NOMO-1 treated with DMSO at 0.1 percent for 48 hours (cell line): ENCODE results near the gene CR1.
A peak's percentile ranks its signal among the peaks of the same experiment; 100 is the strongest.
"Not testable (repeated sequence)": the region's sequence is repeated elsewhere in the genome, so short reads cannot be mapped to it uniquely, and the experiment has no call there.

Experiments used
- DNase-seq: peaks from one replicate; lab custom pipeline; 2025; ENCODE audit not compliant: unreplicated experiment; lab: John Stamatoyannopoulos, UW

CR1 gene

DNA sequence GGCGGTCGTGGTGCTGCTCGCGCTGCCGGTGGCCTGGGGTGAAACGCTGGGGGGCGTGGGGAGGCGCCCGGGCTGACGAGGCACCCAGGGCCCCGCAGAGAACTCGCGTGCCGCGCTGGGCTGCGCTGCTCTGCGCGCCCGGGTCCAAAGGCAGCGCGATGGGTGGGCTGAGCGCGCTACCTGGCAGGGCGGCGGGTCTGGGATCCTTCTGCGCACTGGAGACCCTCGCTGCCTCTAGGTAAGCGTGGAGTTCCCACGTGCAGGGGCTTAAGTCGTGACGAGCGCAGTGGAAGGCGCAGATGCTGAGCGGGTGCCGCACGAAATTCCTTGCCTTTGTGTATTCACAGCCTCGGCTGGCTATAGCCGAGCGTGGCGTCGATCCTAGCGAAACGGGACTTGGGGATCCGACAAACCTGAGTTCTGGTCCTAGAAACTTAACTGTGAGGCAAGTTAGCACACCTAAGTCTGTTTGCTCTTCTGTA is 173.6 kb downstream of the CR1 start:
- DNase-seq = no peak

DNA sequence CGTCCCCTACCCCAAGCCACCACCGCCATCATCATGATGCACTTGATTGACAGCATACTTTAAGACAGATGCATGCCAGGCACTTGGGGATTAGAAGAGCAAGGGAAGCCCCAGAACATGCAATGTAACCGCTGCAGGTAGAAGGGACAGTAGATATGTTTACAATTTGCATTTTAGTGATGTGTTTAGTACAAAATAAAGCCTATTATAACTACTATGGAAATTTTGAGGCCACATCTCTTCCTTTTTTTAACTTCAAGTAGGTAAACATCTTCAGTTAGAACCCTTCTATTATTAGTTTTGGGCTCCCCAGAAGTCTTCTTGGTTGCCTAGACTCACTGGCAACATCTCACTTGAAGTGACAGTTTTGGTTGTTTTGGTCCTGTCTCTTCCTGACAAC is 174.2 kb downstream of the CR1 start:
- no peak for DNase-seq

DNA sequence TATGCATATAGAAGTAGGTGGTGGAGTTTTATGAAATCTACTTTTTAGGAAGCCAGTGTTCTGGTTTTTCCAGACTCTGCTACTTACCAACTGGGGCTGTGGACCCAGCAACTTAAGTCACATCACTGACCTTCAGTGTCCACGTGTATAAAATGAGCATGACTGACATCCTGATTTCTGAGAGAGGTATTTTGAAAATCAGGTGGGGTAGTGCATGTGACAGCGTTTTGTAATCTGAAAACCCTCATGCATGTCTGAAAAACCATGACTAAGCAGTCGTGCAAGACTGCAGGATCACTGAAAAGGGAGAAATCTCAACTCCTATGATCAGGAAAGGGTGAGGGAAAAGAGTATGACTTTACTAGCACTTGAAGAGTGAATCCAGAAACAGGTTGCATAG is 175.0 kb downstream of the CR1 start:
- no peak for DNase-seq

DNA sequence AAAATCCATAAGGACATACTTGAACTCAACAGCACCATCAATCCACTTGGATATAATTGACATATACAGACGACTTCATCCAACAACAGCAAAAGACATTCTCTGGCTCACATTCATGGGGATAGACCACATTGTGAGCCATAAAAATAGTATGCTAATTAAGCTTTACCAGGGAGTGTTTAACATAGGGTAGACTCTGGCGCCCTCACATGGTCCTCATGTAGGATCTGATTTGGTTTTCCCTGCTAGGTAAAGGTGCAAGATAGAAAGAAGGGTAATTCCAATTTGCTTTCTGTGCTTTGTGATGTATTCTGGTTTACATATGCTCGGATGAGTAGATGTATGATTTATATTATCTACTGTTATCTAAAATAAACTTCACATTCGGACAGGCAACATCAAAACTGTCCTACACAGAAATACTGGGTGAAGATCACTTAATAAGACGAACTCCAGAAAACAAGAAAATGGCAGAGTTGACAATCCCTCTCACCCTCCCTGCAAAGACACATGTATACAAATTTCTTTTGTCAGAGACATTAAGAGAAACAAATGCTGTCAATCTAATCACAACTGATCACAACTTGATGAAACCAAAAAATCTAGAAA is 176.7 kb downstream of the CR1 start:
- DNase-seq = peak; percentile 47

DNA sequence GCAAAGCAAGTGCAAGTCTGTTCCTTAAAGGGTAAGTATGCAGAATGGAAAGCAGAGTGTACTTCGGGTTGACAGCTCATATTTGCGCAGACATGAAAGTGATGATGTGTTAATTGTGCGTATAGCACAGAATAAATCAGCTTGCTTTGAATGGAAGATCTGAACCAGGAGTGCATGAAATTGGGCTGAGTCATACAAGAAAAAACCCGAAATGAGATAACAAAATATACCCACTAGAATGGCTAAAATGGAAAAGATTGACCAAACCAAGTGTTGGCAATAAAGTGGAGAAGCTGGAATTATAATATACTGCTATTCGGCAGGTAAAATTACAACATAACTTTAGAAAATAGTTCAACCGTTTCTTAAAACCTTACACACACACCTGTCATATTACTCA is 177.4 kb downstream of the CR1 start:
- DNase-seq = no peak

DNA sequence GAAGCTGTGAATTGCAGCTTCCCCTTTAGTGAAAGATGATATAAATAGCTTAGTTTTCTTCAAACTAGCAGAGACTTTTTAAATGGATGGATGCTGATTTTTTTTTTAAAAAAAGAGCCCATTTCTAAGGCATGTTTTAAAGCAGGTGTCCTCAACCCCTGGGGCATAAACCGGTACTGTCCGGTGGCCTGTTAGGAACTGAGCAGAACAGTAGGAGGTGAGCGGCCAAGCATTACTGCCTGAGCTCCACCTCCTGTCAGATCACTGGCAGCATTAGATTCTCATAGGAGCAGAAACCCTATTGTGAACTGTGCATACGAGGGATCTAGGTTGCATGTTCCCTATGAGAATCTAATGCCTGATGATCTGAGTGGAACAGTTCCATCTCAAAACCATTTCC is 180.2 kb downstream of the CR1 start:
- DNase-seq = no peak

DNA sequence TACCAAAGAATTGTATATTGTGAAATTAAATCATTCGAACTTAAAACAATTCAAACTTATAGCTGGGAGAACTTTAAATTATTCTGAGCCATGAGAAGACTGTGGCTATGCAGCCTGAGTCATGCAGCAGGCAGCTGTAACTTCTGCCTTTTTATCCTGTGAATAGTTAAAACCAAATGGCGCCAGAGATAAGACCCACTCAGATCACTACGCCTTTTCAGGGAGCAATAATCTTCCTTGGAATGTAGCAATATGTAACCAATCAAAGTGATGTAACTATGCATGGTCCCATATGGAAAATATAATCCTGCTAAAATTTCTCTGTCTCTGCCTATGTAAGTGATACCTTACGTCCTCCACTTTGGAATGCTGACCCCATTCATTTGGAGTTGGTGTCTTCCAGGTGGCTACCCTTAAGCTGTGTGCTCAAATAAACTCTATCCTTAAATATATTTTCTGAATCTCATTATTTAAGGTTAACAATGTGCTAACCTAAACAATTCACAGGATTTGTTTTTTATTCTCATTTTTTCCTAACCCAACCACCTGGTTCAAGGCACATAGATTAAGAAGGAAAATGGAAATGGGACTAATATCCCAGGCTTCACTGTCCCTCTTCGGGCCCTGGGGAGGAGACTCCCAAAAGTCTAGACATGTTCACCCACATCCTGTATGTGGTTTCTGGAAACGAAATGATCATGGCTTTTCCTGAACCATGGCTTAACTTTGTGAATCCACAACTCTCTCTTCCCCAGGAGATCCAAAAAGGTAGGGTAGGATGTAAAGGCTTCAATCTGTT is 184.8 kb downstream of the CR1 start:
- DNase-seq = not testable (repeated sequence)

DNA sequence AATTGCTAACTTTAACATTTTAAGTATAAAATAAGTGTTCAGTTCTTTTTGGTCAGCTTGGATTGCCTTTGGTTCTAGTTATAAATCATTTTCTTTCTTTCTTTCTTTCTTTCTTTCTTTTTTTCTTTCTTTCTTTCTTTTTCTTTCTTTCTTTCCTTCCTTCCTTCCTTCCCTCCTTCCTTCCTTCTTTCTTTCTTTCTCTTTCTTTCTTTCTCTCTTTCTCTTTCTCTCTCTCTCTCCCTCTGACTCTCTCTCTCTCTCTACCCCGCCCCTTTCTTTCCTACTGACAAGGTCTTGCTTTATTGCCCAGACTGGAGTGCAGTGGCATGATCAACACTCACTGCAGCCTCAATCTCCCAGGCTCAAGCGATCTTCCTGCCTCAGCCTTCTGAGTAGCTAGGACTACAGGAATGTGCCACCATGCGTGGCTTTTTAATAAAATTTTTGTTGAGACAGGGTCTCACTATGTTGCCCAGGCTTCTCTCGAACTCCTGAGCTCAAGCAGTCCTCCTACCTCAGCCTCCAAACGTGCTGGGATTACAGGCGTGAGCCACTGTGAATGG is 187.0 kb downstream of the CR1 start:
- not testable (repeated sequence) for DNase-seq

DNA sequence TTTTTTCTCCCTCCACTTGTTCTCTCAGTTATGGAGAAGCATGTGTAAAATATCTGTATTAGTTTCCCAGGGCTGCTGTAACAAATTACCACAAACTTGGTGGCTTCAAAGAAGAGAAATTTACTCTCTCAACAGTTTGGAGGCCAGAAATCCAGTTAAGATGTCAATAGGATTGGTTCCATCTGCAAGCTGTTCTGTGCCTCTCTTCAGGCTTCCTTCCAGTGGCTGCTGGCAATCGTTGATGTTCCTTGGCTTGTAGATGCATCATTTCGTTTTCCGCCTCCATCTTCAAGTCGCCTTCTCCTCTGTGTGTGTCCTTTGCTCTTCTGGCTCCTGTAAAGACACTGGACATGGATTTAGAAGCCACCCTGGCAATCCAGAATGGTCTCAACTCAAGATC is 194.6 kb downstream of the CR1 start:
- not testable (repeated sequence) for DNase-seq

DNA sequence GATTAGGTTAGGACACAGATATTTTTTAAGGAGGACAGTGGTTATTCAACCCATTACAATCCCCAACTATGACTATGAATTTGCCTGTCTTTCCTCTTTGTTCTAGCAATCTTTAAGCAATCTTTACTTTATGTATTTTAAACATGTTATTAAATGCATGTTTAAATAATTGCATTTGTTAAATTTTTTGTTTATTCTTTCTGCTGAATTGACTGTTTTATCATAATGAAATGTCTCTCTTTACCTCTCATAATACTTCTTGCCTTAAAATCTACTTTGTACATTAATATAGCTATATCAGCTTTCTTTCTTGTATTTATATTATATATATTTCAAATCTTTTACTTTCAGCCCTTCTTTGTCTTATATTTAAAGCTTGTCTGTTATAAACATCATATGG is 195.1 kb downstream of the CR1 start:
- DNase-seq = no peak
